Bronchial epithelial cell (primary cell): ENCODE results near the gene CPLX3. TPM values are rescaled to one million over a fixed set of nuclear protein-coding genes. Genes with fewer than 3 reads are reported as not detected.

Experiments
- DNase-seq: peaks from one replicate; pipeline ENCODE4 v3.0.0-alpha.2; 2010; ENCODE audit warnings: low read depth
- FAIRE-seq: peaks from 2 replicates; lab custom pipeline; 2011; peaks lifted over from hg19 to GRCh38; lab: Jason Lieb, UNC
- H3K27me3 ChIP-seq: 2 replicates; pipeline ENCODE4 v1.5.1; 2011; ENCODE audit warnings: low read length; ENCODE audit not compliant: control insufficient read depth, insufficient read depth
- H3K36me3 ChIP-seq: 2 replicates; pipeline ENCODE4 v1.5.1; 2011; ENCODE audit warnings: low read length; ENCODE audit not compliant: control insufficient read depth, insufficient read depth
- H3K4me3 ChIP-seq: 2 replicates; pipeline ENCODE4 v1.5.1; 2011; ENCODE audit warnings: mild to moderate bottlenecking, low read depth, low read length, control low read depth
- CTCF ChIP-seq: IDR thresholded peaks from 2 replicates; pipeline ENCODE4 v1.5.1; 2011; ENCODE audit warnings: mild to moderate bottlenecking, moderate library complexity, low read length, control low read depth, inconsistent platforms; ENCODE audit not compliant: insufficient read depth, severe bottlenecking
- total RNA-seq: library from RNA; depleted of rRNA; stranded (reverse); fragments of >200 nt; gene quantifications from 2 replicates; pipeline ENCODE4 v1.2.1, GENCODE V29; 2014

Gene CPLX3
- total RNA-seq, 1 donor from 2014 or later = not detected

- Histone ChIP-seq H3K4me3 (no peak overlapping the region), H3K27me3 (peaks cover 19% of the 10 kb centered on the region), H3K36me3 (no peaks in the 10 kb centered on the region)
- DNase-seq (no peak), FAIRE-seq (no peak)
- TF ChIP-seq CTCF = no peak
Observed at GRCh38 chr15:74825866-74826265, 561 bp upstream of the CPLX3 start.

- H3K4me3 ChIP-seq = no peak overlapping the region
- no peaks in the 10 kb centered on the region for H3K36me3 ChIP-seq
- TF ChIP-seq CTCF = no peak
- DNase-seq (no peak), FAIRE-seq (no peak)
- H3K27me3 ChIP-seq = peaks cover 19% of the 10 kb centered on the region
Observed at GRCh38 chr15:74826921-74827320, 494 bp downstream of the CPLX3 start.

- no peak for TF ChIP-seq CTCF
- DNase-seq = no peak
- Histone ChIP-seq H3K27me3 (peaks cover 19% of the 10 kb centered on the region), H3K4me3 (no peak overlapping the region), H3K36me3 (no peaks in the 10 kb centered on the region)
- no peak for FAIRE-seq
Observed at GRCh38 chr15:74827614-74828013, 1.2 kb downstream of the CPLX3 start.

- FAIRE-seq = no peak
Observed at GRCh38 chr15:74828835-74829234, 2.4 kb downstream of the CPLX3 start.

GRCh38 chr15:74829486-74829885 is 3.1 kb downstream of the CPLX3 start:
- H3K36me3 ChIP-seq = no peaks in the 10 kb centered on the region
- H3K27me3 ChIP-seq = peaks cover 19% of the 10 kb centered on the region
- no peak for FAIRE-seq
- DNase-seq = peak; percentile 43
- H3K4me3 ChIP-seq = no peak overlapping the region
- TF ChIP-seq CTCF = no peak

More at GRCh38 chr15:74828835-74829234, 2.4 kb downstream of the CPLX3 start:
- no peak for DNase-seq
- TF ChIP-seq CTCF = no peak
- H3K36me3 ChIP-seq = no peaks in the 10 kb centered on the region
- H3K4me3 ChIP-seq = no peak overlapping the region
- peaks cover 19% of the 10 kb centered on the region for H3K27me3 ChIP-seq

- no peak for TF ChIP-seq CTCF
- no peaks in the 10 kb centered on the region for H3K36me3 ChIP-seq
- DNase-seq = no peak
- no peak overlapping the region for H3K4me3 ChIP-seq
- no peak for FAIRE-seq
- peaks cover 19% of the 10 kb centered on the region for H3K27me3 ChIP-seq
Observed at GRCh38 chr15:74829991-74830390, 3.6 kb downstream of the CPLX3 start.
